ENCODE results near the gene TARM1.
"Not testable (repeated sequence)": the region's sequence is repeated elsewhere in the genome, so short reads cannot be mapped to it uniquely, and the experiment has no call there.

Gene TARM1

DNA sequence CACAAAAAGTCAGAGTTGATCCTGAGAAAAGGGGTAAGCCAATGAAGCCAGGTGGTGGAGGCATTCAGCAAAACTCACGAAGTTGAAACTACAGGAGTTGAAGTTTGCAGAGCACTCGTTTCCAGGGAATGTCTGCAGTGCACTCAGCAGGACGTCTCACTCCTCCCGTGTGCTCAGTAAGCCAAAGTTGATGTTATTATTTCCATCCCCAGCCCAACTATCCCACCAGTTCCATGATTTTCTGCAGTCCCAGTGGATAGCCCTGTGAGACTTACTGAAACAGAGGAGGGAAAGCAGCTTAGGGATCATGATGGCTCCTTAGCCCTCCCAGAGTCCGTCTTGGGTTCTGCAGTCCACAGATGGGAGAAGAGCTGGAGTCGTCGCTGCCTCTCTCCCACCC is at the start of gene TARM1:
TARM1 (minus strand) TSS at position 334 of the 400 bp plus-strand sequence; CDS start at position 309, 25 bp downstream.
- DNase-seq: no peak

- DNase-seq: no peak
These were observed 48.4 kb upstream of the TARM1 start for GRCh38 chr19:54129617-54129996.

DNA sequence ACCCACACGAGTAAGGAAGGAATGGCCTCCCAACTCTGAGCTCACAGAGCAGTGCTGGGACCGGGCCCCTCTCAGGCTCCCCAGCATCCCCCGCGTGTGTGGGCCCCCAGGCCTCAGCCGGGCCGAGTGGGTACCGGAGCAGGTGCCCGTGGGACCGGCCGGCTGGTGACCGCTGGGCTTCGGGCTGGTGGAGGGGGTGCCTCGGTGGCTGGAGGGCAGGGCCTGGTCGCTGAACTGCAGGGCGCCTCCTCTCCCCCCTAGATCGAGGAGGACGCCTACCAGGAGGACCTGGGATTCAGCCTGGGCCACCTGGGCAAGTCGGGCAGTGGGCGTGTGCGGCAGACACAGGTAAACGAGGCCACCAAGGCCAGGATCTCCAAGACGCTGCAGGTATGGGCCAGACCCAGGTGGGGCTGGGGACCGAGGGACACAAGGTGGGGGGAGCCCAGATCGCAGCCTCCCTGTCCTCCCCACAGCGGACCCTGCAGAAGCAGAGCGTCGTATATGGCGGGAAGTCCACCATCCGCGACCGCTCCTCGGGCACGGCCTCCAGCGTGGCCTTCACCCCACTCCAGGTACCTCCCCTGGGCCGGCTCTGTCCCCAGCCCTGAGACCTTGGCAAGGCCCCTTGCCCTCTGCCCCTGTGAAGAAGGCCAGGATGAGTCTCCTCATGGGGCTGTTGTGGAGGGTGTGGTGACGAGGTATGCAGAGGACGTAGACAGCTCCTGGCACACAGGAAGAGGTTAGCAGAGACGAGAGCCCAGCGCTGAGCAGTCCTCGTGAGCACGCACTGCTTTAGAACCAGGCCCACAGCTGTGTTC is 47.8 kb upstream of the TARM1 start:
- no peak for DNase-seq

DNA sequence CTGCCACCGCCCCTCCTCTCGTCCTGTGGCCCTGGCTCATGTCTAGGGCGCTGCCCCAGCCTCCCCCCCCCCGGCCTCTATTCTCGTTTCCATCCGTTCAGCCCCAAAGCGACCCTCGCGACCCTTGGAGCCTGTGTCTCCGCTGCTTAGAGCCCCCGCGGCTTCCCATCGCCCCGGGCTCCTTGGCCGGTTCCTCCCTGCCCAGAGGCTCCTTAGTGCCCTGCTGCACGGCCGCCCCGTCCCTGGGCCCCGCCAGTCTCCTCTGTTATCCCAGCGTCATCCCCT is 47.2 kb upstream of the TARM1 start:
- DNase-seq: no peak

- DNase-seq: no peak
These were observed 46.7 kb upstream of the TARM1 start for GRCh38 chr19:54127688-54128440.

DNA sequence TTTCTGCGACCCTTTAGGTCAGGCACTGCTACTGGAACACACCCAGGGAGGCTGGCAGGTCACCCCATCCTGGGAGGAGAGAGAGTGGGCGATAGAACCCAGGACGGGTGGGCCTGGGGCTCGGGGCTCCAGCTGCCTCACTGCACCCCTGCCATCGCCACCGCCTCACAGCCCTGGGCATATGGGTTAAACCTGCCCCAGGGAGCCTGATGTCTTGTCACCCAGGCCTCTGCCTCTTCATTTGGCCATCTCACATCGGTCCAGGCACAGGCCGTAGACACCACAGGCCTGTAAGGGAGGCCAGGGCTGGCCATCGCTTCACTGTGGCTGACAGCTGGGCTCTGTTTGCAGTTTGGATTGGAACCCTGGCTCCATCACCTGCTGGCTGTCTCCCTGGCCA is 44.5 kb upstream of the TARM1 start:
- DNase-seq: no peak

DNA sequence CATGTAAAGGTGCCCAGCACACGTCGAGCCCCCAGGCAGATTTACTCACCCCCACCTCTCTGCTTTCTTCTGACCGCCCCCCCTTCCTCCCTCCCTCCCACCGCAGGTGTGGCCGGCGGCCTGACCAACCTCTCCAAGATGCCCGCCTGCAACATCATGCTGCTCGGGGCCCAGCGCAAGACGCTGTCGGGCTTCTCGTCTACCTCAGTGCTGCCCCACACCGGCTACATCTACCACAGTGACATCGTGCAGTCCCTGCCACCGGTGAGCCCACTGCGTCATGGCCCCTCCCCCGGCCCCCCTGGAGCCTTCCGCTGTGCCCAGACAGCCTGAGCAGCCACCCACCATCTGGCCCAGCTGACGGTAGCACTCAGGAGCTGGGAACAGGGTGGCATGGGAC is 43.2 kb upstream of the TARM1 start:
- DNase-seq: no peak

DNA sequence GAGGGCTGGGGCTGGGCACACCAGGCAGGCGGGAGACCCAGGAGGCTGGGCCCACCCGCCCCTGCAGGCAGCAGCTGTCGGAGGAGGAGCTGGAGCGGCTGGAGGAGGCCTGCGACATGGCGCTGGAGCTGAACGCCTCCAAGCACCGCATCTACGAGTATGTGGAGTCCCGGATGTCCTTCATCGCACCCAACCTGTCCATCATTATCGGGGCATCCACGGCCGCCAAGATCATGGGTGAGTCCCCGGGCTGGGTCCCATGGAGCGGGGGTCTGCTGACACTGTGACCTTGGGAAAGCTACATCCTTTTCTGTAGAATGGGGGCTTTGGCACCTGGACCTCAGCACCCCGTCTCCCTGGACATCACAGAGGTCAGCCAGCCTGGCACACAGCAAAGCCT is 42.5 kb upstream of the TARM1 start:
- DNase-seq: no peak

- DNase-seq: no peak
These were observed 40.1 kb upstream of the TARM1 start for GRCh38 chr19:54121259-54121658.

DNA sequence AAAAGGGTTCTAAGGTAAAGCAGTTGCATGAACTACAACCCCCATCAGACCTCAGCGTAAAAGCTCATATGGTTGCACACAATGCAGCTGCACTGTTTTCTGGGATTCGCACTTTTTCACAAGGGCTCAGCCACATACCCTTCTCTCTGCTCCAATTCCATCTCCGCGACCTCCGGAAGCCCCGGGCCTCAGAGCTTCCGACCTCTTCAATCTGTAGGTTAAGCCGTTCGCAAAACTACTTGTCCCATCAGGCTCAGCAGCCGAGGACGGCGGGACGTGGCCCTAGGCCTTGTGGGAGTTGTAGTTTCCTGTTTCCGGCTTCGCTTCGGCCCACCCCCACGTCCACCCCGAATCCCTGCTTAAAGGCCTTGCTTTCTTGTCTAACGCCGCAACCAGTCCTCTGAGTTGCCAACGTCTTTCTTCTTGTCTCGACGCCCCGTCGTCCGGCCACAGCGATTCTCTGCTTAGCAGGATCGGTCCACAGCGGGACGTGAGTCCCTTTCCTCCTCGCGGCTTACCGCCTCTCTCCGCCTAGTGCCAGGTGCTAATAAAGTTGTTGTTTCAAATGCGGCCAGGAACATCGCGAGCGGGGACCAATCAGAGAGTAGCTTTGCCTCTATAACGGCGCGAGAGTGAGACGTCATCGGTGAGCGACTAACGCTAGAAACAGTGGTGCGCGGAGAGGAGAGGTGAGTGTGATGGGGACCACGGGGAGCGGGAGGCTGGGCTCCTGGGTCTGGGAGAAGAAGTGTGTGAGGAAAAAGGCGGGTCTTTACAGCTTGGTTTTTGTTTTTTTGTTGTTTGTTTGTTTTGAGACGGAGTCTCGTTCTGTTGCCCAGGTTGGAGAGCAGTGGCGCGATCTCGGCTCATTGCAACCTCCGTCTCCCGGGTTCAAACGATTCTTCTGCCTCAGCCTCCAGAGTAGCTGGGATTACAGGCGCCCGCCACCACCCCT is 34.2 kb upstream of the TARM1 start, which contains the start of the genes PRPF31 and TFPT:
PRPF31 (plus strand) TSS at position 646 of the 955 bp plus-strand sequence. CDS start 2,525 bp downstream, outside the sequence.
TFPT (minus strand) TSS at position 549 of the 955 bp plus-strand sequence; CDS start at position 161, 388 bp downstream.
- DNase-seq: peak; percentile 97 to 99

DNA sequence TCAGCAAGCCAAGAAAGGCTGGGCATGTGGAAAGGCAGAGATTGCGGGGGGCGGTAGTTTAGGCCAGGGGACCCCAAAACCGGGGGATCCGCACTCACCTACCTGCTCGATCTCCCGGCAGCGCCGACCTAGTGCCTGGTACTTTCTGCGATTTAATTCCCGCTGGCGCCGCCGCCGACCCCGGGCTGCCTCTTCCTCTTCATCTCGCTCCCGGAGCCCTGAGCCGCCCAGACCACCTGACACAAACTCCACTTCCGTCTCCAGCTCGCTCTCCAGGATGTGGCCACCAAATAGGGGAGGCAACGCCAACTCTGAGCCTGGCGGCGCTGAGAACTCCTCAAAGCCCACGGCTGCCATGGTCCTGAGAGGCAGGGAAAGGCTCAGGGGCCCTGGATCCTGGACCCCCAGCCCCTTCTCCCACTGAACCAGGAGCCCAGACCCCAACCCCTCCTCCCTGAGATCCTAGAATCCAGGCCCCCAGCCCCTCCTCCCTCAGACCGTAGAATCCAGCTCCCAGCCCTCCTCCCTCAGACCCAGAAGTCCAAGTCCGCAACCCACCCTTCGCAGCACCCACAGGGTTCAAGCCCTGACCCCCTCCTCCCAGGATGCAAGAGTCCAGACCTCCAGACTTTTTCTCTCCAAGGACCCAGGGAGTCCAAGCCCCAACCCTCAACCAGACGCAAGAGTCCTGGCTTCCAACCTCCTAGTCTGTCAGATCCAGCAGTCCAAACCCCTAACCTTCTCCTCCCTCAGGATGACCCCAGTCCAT is 33.4 kb upstream of the TARM1 start:
- DNase-seq: no peak

DNA sequence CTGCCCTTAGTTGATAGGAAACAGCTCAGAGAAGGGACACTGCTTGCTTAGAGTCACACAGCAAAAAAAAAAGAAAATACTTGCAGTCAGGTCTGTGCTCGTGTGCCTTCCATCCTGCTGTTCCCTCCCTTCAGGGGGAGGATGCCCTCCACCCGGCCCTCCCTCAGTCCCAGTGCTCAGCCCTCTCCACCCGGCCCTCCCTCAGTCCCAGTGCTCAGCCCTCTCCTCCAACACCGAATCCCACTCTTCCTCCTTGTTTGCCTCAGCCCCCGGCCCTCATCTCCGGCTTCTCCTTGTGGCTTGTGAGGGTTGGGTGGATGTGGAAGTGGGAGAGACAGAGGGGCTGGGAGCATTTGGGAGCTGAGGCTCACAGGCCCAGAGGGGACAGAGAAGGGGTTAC is 28.5 kb upstream of the TARM1 start:
- no peak for DNase-seq

DNA sequence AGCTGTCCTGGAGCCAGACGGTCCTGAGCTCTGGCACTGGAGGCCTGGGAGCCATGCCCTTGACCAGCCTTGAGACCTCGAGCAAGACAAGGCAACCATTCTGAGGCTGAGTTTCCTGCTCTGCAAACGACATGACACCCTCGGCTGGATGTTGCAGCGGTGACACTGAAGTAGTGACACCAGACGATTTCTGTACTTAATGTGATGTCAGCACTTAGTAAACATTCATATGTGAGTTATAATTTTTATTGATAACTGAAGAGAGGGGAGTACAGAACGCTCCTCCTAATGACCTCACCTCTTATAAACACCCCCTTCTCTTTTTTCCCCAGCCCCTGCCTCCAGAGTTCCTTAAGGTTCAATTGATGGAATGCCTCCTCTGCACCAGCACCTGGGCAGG is 27.3 kb upstream of the TARM1 start:
- no peak for DNase-seq

GRCh38 chr19:54107876-54108490 is 26.8 kb upstream of the TARM1 start:
- DNase-seq: no peak

DNA sequence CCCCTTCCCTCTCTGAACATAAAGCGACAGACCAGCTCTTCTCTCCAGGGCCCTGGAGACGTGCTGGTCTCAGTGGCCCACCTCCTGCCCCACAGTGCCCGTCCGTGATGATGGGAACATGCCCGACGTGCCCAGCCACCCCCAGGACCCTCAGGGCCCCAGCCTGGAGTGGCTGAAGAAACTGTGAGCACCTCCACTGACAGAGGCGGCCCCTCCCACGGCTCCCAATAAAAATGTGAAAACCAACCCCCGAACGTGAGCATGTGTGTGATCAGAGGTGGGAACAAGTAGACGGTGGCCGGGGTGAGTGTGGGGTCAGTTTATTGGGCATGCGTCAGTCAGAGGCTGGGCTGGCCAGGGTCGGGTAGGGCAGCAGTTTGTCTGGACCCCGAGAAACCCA is 25.6 kb upstream of the TARM1 start:
- DNase-seq: no peak

GRCh38 chr19:54105796-54106195 is 24.6 kb upstream of the TARM1 start:
- DNase-seq: no peak

- DNase-seq: no peak
These were observed 24.0 kb upstream of the TARM1 start for GRCh38 chr19:54104998-54105715.

DNA sequence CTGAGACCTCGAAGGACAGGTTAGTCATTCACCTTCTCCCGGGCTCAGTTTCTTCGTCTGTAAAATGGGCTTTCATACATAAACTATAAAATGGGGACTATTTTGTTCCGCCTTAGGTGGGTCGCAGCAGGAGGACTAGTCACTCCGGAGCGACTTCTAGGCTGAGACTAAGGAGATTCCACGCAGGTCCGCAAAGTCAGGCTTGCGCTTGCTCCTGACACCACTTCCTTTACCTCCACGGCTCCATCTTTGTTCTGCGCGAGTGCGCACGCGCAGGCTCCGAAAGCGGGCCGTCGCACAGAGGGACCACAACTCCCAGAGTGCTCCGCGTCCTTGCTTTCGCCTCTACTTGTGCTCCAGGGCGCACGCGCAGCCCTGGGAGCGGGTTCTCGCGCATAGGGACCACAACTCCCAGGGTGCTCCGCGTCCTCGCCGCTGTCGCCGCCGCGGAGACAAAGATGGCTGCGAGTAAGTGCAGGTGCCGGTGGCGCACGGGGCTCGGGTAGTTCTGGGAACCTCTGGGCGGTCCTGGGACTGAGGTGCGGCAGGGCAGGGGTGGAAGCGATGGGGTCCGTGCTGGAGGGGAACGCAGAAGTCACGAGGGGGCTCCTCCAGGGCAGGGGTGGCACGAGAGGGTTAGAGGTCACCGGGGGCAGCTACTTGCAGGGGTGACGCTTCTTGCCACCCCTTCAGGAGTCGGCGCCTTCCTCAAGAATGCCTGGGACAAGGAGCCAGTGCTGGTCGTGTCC is 21.4 kb upstream of the TARM1 start, which contains the start of gene NDUFA3:
NDUFA3 (plus strand) TSS at position 435 of the 749 bp plus-strand sequence; CDS start at position 459, 24 bp downstream.
- peak; percentile 93 to 95 for DNase-seq

- no peak for DNase-seq
These were observed 19.4 kb upstream of the TARM1 start, which contains the start of gene OSCAR for GRCh38 chr19:54100561-54100960. OSCAR (minus strand) TSS chr19:54100803; CDS start chr19:54100792, 11 bp downstream.

DNA sequence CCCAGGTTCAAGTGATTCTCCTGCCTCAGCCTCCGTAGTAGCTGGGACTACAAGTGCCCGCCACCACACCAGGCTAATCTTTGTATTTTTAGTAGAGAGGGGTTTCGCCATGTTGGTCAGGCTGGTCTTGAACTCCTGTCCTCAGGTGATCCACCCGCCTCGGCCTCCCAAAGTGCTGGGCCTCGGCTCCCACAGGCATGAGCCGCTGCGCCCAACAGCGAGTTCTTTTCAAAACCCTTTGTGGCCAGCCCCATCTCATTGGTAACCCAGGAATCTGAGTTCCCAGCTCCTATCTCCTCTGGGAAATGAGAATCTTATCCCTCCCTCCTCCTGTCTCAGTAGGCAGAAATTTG is 18.7 kb upstream of the TARM1 start:
- DNase-seq: not testable (repeated sequence)

Data from NCI-H187 (cell line).